HG02642 (cell line): Measurements from ENCODE around the gene LRRC2.
"Not testable (repeated sequence)": the region's sequence is repeated elsewhere in the genome, so short reads cannot be mapped to it uniquely, and the experiment has no call there.

Source experiments
- ATAC-seq: cut with Tn5 transposase; IDR thresholded peaks from one replicate; pipeline ENCODE4 v1.9.1; 2021; ENCODE audit warnings: mild to moderate bottlenecking; ENCODE audit not compliant: unreplicated experiment, poor library complexity

Gene LRRC2

GRCh38 chr3:46536758-46537157 lies 29.3 kb downstream of the LRRC2 start:
- ATAC-seq = no peak

- ATAC-seq = no peak
Measured at GRCh38 chr3:46535746-46536145, 30.4 kb downstream of the LRRC2 start.

- ATAC-seq = no peak
Measured at GRCh38 chr3:46533091-46533490, 33.0 kb downstream of the LRRC2 start.

- no peak for ATAC-seq
Measured at GRCh38 chr3:46527239-46527638, 38.9 kb downstream of the LRRC2 start.

GRCh38 chr3:46524832-46525231 lies 41.3 kb downstream of the LRRC2 start:
- ATAC-seq = no peak

- no peak for ATAC-seq
Measured at GRCh38 chr3:46524008-46524407, 42.1 kb downstream of the LRRC2 start.

- ATAC-seq = no peak
Measured at GRCh38 chr3:46523556-46523955, 42.5 kb downstream of the LRRC2 start.

GRCh38 chr3:46522201-46522600 lies 43.9 kb downstream of the LRRC2 start:
- not testable (repeated sequence) for ATAC-seq

GRCh38 chr3:46521096-46521495 lies 45.0 kb downstream of the LRRC2 start:
- ATAC-seq = no peak

GRCh38 chr3:46520531-46520930 lies 45.6 kb downstream of the LRRC2 start:
- ATAC-seq = no peak

GRCh38 chr3:46519952-46520351 lies 46.1 kb downstream of the LRRC2 start:
- no peak for ATAC-seq

GRCh38 chr3:46517784-46518181 lies 48.3 kb downstream of the LRRC2 start:
- no peak for ATAC-seq

GRCh38 chr3:46517016-46517783 lies 48.9 kb downstream of the LRRC2 start:
- no peak for ATAC-seq

GRCh38 chr3:46516521-46516920 lies 49.6 kb downstream of the LRRC2 start:
- ATAC-seq = no peak

GRCh38 chr3:46512191-46512749 lies 53.8 kb downstream of the LRRC2 start:
- no peak for ATAC-seq

GRCh38 chr3:46509661-46510187 lies 56.4 kb downstream of the LRRC2 start:
- no peak for ATAC-seq

GRCh38 chr3:46508850-46509591 lies 57.1 kb downstream of the LRRC2 start:
- no peak for ATAC-seq

- no peak for ATAC-seq
Measured at GRCh38 chr3:46506526-46506925, 59.6 kb downstream of the LRRC2 start.

GRCh38 chr3:46505953-46506352 lies 60.1 kb downstream of the LRRC2 start:
- ATAC-seq = no peak

GRCh38 chr3:46504789-46505188 lies 61.3 kb downstream of the LRRC2 start:
- ATAC-seq = no peak

- ATAC-seq = no peak
Measured at GRCh38 chr3:46503200-46503874, 62.8 kb downstream of the LRRC2 start.
